RWPE1 (cell line): ENCODE data around the gene CCDC152.

Experiments used
- CTCF ChIA-PET: fragments of 350-600 bp; sonication (Branson Sonifier 250); formaldehyde crosslinking; extraction: SDS; loops from one replicate; lab custom pipeline; 2021; lab: Yijun Ruan, JAX
- POLR2A ChIA-PET: fragments of 400-600 bp; formaldehyde crosslinking; extraction: SDS; loops from one replicate; lab custom pipeline; 2020; ENCODE audit warnings: antibody characterized with exemption; ENCODE audit not compliant: low non-redundant PET; lab: Yijun Ruan, JAX
- DNase-seq: peaks from one replicate; pipeline ENCODE4 v3.0.0; 2012; ENCODE audit warnings: low spot score
- H3K27ac ChIP-seq: fragments of 450-650 bp; 2 replicates; pipeline ENCODE4 v1.5.1; 2017
- TF ChIP-seq, protein P1 (sequence below): fragments of 450-650 bp; conservative IDR thresholded peaks from 2 replicates; pipeline ENCODE4 v1.5.1; 2017; ENCODE audit warnings: low read depth, mild to moderate bottlenecking

CCDC152 gene

GRCh38 chr5:42848545-42848944 is 91.9 kb downstream of the CCDC152 start:
- ChIA-PET POLR2A (no interaction called here), CTCF (no interaction called here)
- no peak for DNase-seq
- TF ChIP-seq, protein P1, sequence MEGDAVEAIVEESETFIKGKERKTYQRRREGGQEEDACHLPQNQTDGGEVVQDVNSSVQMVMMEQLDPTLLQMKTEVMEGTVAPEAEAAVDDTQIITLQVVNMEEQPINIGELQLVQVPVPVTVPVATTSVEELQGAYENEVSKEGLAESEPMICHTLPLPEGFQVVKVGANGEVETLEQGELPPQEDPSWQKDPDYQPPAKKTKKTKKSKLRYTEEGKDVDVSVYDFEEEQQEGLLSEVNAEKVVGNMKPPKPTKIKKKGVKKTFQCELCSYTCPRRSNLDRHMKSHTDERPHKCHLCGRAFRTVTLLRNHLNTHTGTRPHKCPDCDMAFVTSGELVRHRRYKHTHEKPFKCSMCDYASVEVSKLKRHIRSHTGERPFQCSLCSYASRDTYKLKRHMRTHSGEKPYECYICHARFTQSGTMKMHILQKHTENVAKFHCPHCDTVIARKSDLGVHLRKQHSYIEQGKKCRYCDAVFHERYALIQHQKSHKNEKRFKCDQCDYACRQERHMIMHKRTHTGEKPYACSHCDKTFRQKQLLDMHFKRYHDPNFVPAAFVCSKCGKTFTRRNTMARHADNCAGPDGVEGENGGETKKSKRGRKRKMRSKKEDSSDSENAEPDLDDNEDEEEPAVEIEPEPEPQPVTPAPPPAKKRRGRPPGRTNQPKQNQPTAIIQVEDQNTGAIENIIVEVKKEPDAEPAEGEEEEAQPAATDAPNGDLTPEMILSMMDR, result no peak
- no peak overlapping the region for H3K27ac ChIP-seq

DNA sequence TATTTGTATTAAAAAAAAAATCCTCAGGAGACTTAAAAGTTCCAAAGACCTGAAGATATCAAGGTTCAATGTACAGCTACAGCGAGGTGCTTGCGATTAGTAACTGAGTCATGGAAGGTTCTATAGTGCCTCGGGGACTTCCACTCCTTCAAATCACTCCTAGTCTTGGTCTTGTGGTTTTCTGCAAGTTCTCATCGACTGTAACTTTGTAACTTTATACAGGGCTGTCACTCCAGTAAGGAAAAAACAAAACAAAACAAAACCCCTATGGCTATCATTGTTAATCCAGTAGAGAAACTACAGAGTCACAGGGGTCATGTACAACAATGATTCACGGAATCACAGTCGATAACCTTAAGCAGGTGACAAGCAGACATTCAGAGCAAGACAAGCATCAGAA is 94.9 kb downstream of the CCDC152 start:
- TF ChIP-seq, protein P1, result no peak
- H3K27ac ChIP-seq, result no peak overlapping the region
- CTCF ChIA-PET, result interaction anchor here (0.6 kb wide), 1 partner anchor 508 kb away, joined by 3 read pairs; no protein-coding TSS in a partner anchor
- DNase-seq, result no peak
- POLR2A ChIA-PET, result no interaction called here
